ENCODE data around the gene GJB6. TPM values are rescaled to one million over a fixed set of nuclear protein-coding genes. Genes with fewer than 3 reads are reported as not detected.
A peak's percentile ranks its signal among the peaks of the same experiment; 100 is the strongest.

Gene GJB6
- total RNA-seq, 2 donors from 2014 or later: not detected

GRCh38 chr13:20191311-20192157 is 40.6 kb downstream of the GJB6 start:
- no peak for DNase-seq
- intact Hi-C loops (cut with DNase I): loop anchor here in 1 of 2 donors (10.0 kb wide), 1 partner anchor 733 kb away; no protein-coding TSS in a partner anchor

GRCh38 chr13:20190481-20191310 is 41.4 kb downstream of the GJB6 start:
- ATAC-seq (no peak), DNase-seq (no peak)
- intact Hi-C loops (cut with DNase I): loop anchor here in 1 of 2 donors (10.0 kb wide), 1 partner anchor 734 kb away; no protein-coding TSS in a partner anchor

More at GRCh38 chr13:20191311-20192157, 40.6 kb downstream of the GJB6 start:
- peak in 1 of 2 donors; percentile 16 for ATAC-seq

DNA sequence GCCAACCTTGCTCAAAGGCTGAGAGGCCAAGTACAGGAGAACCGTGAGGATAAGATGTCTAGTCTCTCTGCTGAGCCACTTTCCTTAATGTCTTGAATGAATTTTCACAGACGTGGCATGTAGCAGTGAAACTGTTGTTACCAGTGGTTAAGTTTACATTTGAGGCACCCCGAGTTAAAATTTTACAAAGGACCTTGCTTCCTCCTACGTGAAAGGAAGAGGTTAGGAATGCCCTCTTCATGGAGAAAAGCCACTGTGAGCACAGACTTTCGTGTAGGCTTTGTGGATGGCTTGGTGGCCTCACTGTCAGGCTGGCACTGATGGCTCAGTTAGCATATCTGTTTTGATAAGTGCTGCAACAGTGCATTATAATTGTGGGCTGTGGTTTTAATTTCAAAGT is 42.0 kb downstream of the GJB6 start:
- ATAC-seq (no peak), DNase-seq (no peak)
- intact Hi-C loops (cut with DNase I): loop anchor here in 1 of 2 donors (10.0 kb wide), 1 partner anchor 735 kb away; no protein-coding TSS in a partner anchor

DNA sequence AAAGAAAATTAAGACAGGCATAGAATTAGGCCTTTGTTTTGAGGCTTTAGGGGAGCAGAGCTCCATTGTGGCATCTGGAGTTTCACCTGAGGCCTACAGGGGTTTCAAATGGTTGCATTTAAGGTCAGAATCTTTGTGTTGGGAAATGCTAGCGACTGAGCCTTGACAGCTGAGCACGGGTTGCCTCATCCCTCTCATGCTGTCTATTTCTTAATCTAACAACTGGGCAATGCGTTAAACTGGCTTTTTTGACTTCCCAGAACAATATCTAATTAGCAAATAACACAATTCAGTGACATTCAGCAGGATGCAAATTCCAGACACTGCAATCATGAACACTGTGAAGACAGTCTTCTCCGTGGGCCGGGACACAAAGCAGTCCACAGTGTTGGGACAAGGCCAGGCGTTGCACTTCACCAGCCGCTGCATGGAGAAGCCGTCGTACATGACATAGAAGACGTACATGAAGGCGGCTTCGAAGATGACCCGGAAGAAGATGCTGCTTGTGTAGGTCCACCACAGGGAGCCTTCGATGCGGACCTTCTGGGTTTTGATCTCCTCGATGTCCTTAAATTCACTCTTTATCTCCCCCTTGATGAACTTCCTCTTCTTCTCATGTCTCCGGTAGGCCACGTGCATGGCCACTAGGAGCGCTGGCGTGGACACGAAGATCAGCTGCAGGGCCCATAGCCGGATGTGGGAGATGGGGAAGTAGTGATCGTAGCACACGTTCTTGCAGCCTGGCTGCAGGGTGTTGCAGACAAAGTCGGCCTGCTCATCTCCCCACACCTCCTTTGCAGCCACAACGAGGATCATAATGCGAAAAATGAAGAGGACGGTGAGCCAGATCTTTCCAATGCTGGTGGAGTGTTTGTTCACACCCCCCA is 43.2 kb downstream of the GJB6 start:
- ATAC-seq: no peak
- DNase-seq: no peak
- intact Hi-C loops (cut with DNase I): no loop called here

GRCh38 chr13:20186771-20187170 is 45.3 kb downstream of the GJB6 start:
- intact Hi-C loops (cut with DNase I): no loop called here

GRCh38 chr13:20185366-20186056 is 46.6 kb downstream of the GJB6 start:
- no peak for ATAC-seq
- intact Hi-C loops (cut with DNase I): no loop called here

More at GRCh38 chr13:20186771-20187170, 45.3 kb downstream of the GJB6 start:
- DNase-seq (no peak), ATAC-seq (no peak)

GRCh38 chr13:20182231-20182846 is 49.8 kb downstream of the GJB6 start:
- DNase-seq (no peak), ATAC-seq (peak; percentile 82 to 84)
- intact Hi-C loops (cut with DNase I): loop anchor here (5.0 kb wide), 2 partner anchors 305 to 740 kb away; no protein-coding TSS in a partner anchor

More at GRCh38 chr13:20185366-20186056, 46.6 kb downstream of the GJB6 start:
- DNase-seq: no peak

DNA sequence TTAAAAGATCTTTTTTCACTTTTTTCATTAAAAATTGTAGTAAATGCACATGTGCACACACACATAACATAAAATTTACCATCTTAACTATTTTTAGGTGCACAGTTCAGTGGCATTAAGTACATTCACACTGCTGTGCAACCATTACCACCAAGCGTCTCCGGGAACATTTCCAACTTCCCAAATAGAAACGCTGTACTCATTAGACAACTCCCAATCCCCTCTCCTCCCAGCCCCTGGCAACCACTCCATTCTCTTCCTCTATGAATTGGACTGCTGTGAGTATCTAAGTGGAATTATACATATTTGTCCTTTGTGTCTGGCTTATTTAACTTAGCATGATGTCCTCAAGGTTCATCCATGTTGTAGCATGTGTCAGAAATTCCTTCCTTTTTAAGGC is 50.9 kb downstream of the GJB6 start:
- intact Hi-C loops (cut with DNase I): loop anchor here (5.0 kb wide), 2 partner anchors 306 to 741 kb away; no protein-coding TSS in a partner anchor

GRCh38 chr13:20178156-20178555 is 54.0 kb downstream of the GJB6 start:
- intact Hi-C loops (cut with DNase I): no loop called here
- ATAC-seq (no peak), DNase-seq (no peak)

More for the DNA sequence above, 50.9 kb downstream of the GJB6 start:
- no peak for DNase-seq
- no peak for ATAC-seq

- DNase-seq (no peak), ATAC-seq (no peak)
- intact Hi-C loops (cut with DNase I): no loop called here
Measured at GRCh38 chr13:20177049-20177831, 54.9 kb downstream of the GJB6 start.

- peak in 1 of 2 donors; percentile 37 for ATAC-seq
Measured at GRCh38 chr13:20175907-20176652, 56.0 kb downstream of the GJB6 start.

DNA sequence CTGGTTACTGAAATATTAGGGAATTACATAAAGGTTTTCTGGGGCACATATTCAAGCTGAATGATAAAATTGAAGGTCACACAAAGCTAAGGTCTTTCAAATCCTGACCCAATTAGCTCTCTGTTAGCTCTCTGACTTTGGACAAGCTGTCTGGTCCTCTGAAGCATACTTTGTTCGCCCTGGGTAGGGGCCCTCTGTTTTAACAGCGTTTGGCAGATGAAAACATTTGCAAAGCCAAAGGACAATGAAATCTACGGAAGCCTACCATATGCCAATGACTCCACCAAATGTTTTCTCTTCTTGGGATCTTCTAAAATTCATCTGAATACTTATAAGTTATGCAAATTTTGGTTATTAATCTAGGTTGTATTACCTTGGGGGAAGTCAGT is 56.7 kb downstream of the GJB6 start:
- intact Hi-C loops (cut with DNase I): no loop called here
- no peak for ATAC-seq

More at GRCh38 chr13:20175907-20176652, 56.0 kb downstream of the GJB6 start:
- no peak for DNase-seq
- intact Hi-C loops (cut with DNase I): no loop called here

DNA sequence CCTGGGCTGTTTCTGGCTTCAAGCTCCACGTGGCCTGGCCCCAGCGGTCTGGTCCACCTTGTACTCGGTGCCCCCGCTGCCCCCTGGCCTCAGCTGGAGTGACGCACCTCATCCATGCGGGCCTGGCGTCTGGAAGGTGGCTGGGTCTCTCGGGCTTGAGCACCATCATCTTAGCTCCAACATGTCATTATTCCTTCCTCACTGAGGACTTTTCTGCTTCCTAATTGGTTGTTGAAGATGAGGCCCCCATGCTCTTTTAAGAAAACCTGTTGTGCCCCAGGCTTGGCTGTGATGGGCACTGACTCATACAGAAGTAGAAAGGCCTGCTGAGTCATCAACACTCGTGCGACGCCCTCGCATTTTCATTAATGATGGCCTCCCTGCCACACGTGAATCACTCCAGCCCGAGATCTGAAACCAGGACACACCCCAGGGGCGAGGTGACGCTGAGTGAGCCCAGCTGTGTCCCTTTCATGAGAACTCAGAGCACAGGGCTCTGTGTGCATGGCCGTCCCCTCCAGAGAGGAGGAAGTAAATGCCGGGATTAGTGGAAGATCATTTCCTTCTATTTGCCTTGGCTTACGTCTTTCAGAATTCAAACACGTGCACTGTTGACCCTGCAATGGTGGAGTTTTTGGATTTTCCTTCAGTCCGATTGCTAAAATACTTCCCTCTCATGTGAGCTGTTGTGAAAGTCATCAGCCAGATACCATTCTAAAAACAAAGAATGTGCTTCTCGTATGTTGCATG is 57.3 kb downstream of the GJB6 start:
- peak; percentile 81 to 92 for ATAC-seq
- intact Hi-C loops (cut with DNase I): no loop called here
- DNase-seq: peak; percentile 88

More for the DNA sequence above, 56.7 kb downstream of the GJB6 start:
- DNase-seq: no peak

GRCh38 chr13:20173116-20173746 is 58.9 kb downstream of the GJB6 start:
- ATAC-seq (no peak), DNase-seq (no peak)
- intact Hi-C loops (cut with DNase I): no loop called here
